RCC 7860 (cell line): ENCODE measurements around the gene TMEM222.

Experiments
- DNase-seq: peaks from one replicate; pipeline ENCODE4 v3.0.0-alpha.2; 2015; ENCODE audit warnings: low spot score
- FAIRE-seq: peaks from 2 replicates; lab custom pipeline; 2012; peaks lifted over from hg19 to GRCh38; lab: Jason Lieb, UNC

Gene TMEM222

GRCh38 chr1:27358038-27358927, 36.3 kb downstream of the TMEM222 start:
- DNase-seq (no peak), FAIRE-seq (no peak)

- no peak for FAIRE-seq
- DNase-seq: no peak
Measured at GRCh38 chr1:27358928-27359313, 37.0 kb downstream of the TMEM222 start.

- no peak for FAIRE-seq
- DNase-seq: no peak
Measured at GRCh38 chr1:27359822-27360158, 37.8 kb downstream of the TMEM222 start.

- DNase-seq (no peak), FAIRE-seq (no peak)
Measured at GRCh38 chr1:27360159-27361043, 38.4 kb downstream of the TMEM222 start.

- DNase-seq (no peak), FAIRE-seq (no peak)
Measured at GRCh38 chr1:27361044-27361402, 39.1 kb downstream of the TMEM222 start.

- DNase-seq (no peak), FAIRE-seq (no peak)
Measured at GRCh38 chr1:27361553-27361952, 39.6 kb downstream of the TMEM222 start.

GRCh38 chr1:27363766-27364695, 42.1 kb downstream of the TMEM222 start:
- DNase-seq: no peak
- FAIRE-seq: no peak

- DNase-seq (no peak), FAIRE-seq (no peak)
Measured at GRCh38 chr1:27364696-27365371, 42.9 kb downstream of the TMEM222 start.

- FAIRE-seq (peak; percentile 36), DNase-seq (peak; percentile 71)
Measured at GRCh38 chr1:27365372-27366112, 43.6 kb downstream of the TMEM222 start.

GRCh38 chr1:27366113-27366410, 44.1 kb downstream of the TMEM222 start:
- FAIRE-seq (no peak), DNase-seq (peak; percentile 63)

GRCh38 chr1:27366411-27367159, 44.6 kb downstream of the TMEM222 start, which contains the start of gene MAP3K6:
Gene MAP3K6, minus strand, starts transcription at chr1:27366961. Its CDS starts 364 bp downstream, at chr1:27366597.
- DNase-seq (peak; percentile 65), FAIRE-seq (no peak)

GRCh38 chr1:27367160-27367650, 45.2 kb downstream of the TMEM222 start:
- DNase-seq (no peak), FAIRE-seq (no peak)

GRCh38 chr1:27368869-27369582, 47.1 kb downstream of the TMEM222 start:
- DNase-seq (no peak), FAIRE-seq (no peak)

- FAIRE-seq (peak; percentile 72), DNase-seq (peak; percentile 82)
Measured at GRCh38 chr1:27372022-27372807, 50.3 kb downstream of the TMEM222 start.

GRCh38 chr1:27372808-27373690, 51.1 kb downstream of the TMEM222 start:
- no peak for FAIRE-seq
- DNase-seq: peak; percentile 31

- DNase-seq (no peak), FAIRE-seq (no peak)
Measured at GRCh38 chr1:27374362-27375086, 52.6 kb downstream of the TMEM222 start, which contains the start of gene FCN3. Gene FCN3, minus strand, starts transcription at chr1:27374824. Its CDS starts 6 bp downstream, at chr1:27374818.
